ENCODE measurements around the gene KIF7. TPM values are rescaled to one million over a fixed set of nuclear protein-coding genes. Genes with fewer than 3 reads are reported as not detected.

KIF7 gene
- total and polyA plus RNA-seq, 2 of the 8 experiments (the other 6 are each of a cell fraction or from before 2014, with no cell fraction given) = 4.9 to 14.0 TPM

DNA sequence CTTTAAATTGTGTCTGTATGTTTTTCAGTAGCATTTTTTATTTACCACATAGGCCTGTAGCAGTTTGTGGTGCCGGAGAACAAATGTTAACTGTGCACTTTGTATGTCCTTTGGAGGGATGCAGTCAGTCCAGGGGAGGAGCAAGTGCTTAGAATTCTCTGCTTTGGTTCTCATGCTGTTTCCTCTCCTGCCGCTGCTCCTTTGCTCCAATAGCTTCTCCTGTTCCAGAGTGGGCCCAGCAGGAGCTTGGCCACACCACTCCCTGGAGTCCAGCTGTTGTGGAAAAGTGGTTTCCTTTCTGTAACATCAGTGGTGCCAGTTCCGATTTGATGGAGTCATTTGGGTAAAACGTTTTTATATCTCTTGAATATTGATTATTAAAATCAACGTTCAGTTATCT lies 63.4 kb downstream of the KIF7 start:
- no peak overlapping the region for H2BK120ac ChIP-seq (replicated peaks; ENCODE audit: low read depth, low read length)
- H2BK20ac ChIP-seq (ENCODE audit: low read length) = no peak overlapping the region
- H3K4me3 ChIP-seq (ENCODE audit: extremely low read depth in 1 of 4, insufficient read depth in 2 of 4, low read depth in 3 of 4, low read length in 4 of 4) = no peak overlapping the region
- no peaks in the 10 kb centered on the region for H3K4me1 ChIP-seq (replicated peaks in 1 of 4; ENCODE audit: control insufficient read depth in 3 of 4, insufficient read depth in 4 of 4, low read length in 3 of 4)
- no peak overlapping the region for H4K91ac ChIP-seq (replicated peaks; ENCODE audit: insufficient read length, low read length)
- peaks cover 7% of the 10 kb centered on the region for H3K79me1 ChIP-seq (ENCODE audit: low read depth, low read length)
- no peak overlapping the region for H3K18ac ChIP-seq (ENCODE audit: extremely low read depth, low read length)
- H3K56ac ChIP-seq (replicated peaks; ENCODE audit: insufficient read length, low read depth, low read length) = no peak overlapping the region
- peaks cover 0 to 19% of the 10 kb centered on the region in 2 experiments; a peak in 3 of 4 replicates for H3K79me2 ChIP-seq (ENCODE audit: control insufficient read depth in 1 of 2, insufficient read depth in 2 of 2, low read length in 2 of 2)
- H4K8ac ChIP-seq (ENCODE audit: extremely low read depth, insufficient read depth, low read length) = no peak overlapping the region
- H2BK12ac ChIP-seq (ENCODE audit: low read depth, low read length) = no peak overlapping the region
- H3K27me3 ChIP-seq (replicated peaks in 1 of 4; ENCODE audit: control insufficient read depth in 3 of 4, extremely low read depth in 1 of 4, insufficient read depth in 3 of 4, low read length in 3 of 4) = no peaks in the 10 kb centered on the region
- 91% methylated on average over 5 of the region's 5 CpGs; no CpG with 5 or more reads in 1 of the 2 experiments for WGBS, 2 experiments (ENCODE audit: extremely low coverage in 1 of 2, insufficient coverage in 1 of 2, insufficient read length in 1 of 2, insufficient replicate concordance in 2 of 2, low coverage in 1 of 2, low lambda C conversion rate in 2 of 2, missing lambda C conversion rate in 1 of 2)
- no peaks in the 10 kb centered on the region for H3K9me3 ChIP-seq (ENCODE audit: insufficient read depth in 2 of 2, low read depth in 1 of 2, low read length in 1 of 2)
- no peak overlapping the region for H3K27ac ChIP-seq (ENCODE audit: low read depth, low read length)
- TF ChIP-seq JUN (IDR thresholded peaks at IDR 0.05; ENCODE audit: low read depth, low read length) (no peak), TAF1 (IDR thresholded peaks at IDR 0.05; ENCODE audit: low read depth, low read length) (no peak), TEAD4 (IDR thresholded peaks at IDR 0.05; ENCODE audit: low read depth, low read length) (no peak)
- TF ChIP-seq, protein P1, sequence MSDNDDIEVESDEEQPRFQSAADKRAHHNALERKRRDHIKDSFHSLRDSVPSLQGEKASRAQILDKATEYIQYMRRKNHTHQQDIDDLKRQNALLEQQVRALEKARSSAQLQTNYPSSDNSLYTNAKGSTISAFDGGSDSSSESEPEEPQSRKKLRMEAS (IDR thresholded peaks at IDR 0.05) = no peak
- DNase-seq (ENCODE audit: low read depth in 1 of 2, low spot score in 2 of 2) (no peak), FAIRE-seq (no peak)
- no peak overlapping the region for H2AK5ac ChIP-seq (ENCODE audit: low read depth, low read length)
- no peak overlapping the region for H4K5ac ChIP-seq (ENCODE audit: insufficient read length, low read depth, low read length)
- H2BK15ac ChIP-seq (ENCODE audit: low read length) = no peak overlapping the region
- no peak overlapping the region for H3K14ac ChIP-seq (ENCODE audit: insufficient read length)
- POLR2A ChIA-PET (ENCODE audit: partially characterized antibody) = no interaction called here
- H2AFZ ChIP-seq (ENCODE audit: low read length) = no peak overlapping the region
- H2BK5ac ChIP-seq (ENCODE audit: low read depth, low read length) = no peak overlapping the region
- H3K4me2 ChIP-seq (ENCODE audit: insufficient read depth in 1 of 2, low read depth in 2 of 2, low read length in 2 of 2) = no peak overlapping the region
- H4K20me1 ChIP-seq (replicated peaks in 1 of 2; ENCODE audit: control insufficient read depth in 1 of 2, insufficient read depth in 2 of 2, low read length in 2 of 2) = peaks cover 9% of the 10 kb centered on the region in 2 experiments
- CTCF ChIA-PET (ENCODE audit: partially characterized antibody) = interaction anchor here (0.7 to 1.1 kb wide), 2 partner anchors 100 to 271 kb away, joined by 3 read pairs; no protein-coding TSS in a partner anchor
- H3K9ac ChIP-seq (replicated peaks in 1 of 4; ENCODE audit: extremely low read depth in 1 of 4, low read depth in 3 of 4, low read length in 3 of 4) = no peak overlapping the region
- peaks cover 39 to 90% (median 73%) of the 10 kb centered on the region in 4 experiments for H3K36me3 ChIP-seq (ENCODE audit: control insufficient read depth in 2 of 4, insufficient read depth in 4 of 4, low read length in 3 of 4)
- no peak overlapping the region for H3K4ac ChIP-seq (replicated peaks; ENCODE audit: insufficient read length, low read depth, low read length)
- H3K23me2 ChIP-seq (ENCODE audit: low read depth, low read length) = no peaks in the 10 kb centered on the region; the same call in 1 of the 2 replicates
- H3K23ac ChIP-seq (ENCODE audit: insufficient read length) = no peak overlapping the region
